ENCODE measurements around the gene TAGAP. TPM values are rescaled to one million over a fixed set of nuclear protein-coding genes. Genes with fewer than 3 reads are reported as not detected.
"Not testable (repeated sequence)": the region's sequence is repeated elsewhere in the genome, so short reads cannot be mapped to it uniquely, and the experiment has no call there.

Gene TAGAP
- total and polyA plus RNA-seq, 2 experiments from 2014 or later = not detected

DNA sequence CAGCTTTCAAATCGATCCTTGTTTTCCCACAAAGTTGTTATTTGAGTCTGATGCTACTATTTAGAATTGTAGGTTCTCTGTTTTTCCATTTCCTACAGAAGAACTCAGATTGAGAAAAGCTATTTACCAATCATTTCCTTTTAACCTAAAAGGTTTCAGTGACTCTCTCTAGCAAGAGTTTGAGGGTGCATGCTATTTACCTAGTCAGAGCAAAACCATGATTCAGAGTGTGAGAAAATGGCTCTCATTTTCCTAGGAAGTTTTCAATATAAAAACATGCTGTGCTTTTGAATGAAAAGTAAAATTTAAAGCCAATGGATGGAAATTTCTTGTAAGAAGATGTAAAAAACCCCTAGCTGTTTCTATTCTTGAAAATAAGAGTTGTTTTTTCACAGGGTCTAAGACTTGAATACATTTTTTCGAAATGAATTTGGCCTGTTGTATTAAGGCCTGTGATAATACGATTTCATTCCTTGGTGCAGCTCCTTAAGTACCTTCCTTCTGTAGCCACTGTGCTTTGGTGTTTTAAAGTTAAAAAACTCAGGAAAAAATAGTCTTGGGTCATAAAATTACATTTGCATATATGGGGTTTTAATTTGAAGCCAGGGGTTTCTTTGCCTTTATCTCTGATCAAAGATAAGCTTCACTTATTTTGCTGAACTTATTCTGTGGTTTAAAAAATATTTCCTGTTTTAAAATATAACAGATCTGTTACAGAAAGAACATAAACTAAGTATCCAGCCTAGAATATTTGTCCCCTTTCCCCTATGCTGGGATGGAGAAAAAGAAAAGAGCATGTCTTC is 26.8 kb downstream of the TAGAP start:
- in situ Hi-C loops (cut with MboI) = no loop called here
- Histone ChIP-seq H3K27me3 (replicated peaks; ENCODE audit: insufficient read depth) (no peaks in the 10 kb centered on the region), H3F3A (ENCODE audit: insufficient read depth) (no peaks in the 10 kb centered on the region), H3K36me3 (ENCODE audit: low read depth) (no peaks in the 10 kb centered on the region), H3K27ac (no peak overlapping the region), H3K9me3 (ENCODE audit: low read depth) (no peaks in the 10 kb centered on the region), H3K9ac (no peak overlapping the region), H4K20me1 (ENCODE audit: insufficient read depth) (no peaks in the 10 kb centered on the region), H3K4me3 (no peak overlapping the region), H3K9me2 (ENCODE audit: insufficient read depth) (no peaks in the 10 kb centered on the region), H3K4me2 (ENCODE audit: unreplicated experiment) (no peak overlapping the region), H3K79me2 (ENCODE audit: insufficient read depth) (no peaks in the 10 kb centered on the region), H2AFZ (no peak overlapping the region), H3K4me1 (ENCODE audit: insufficient read depth) (no peaks in the 10 kb centered on the region)
- WGBS, 2 experiments (ENCODE audit: low coverage in 1 of 2, low lambda C conversion rate in 2 of 2, missing lambda C conversion rate in 2 of 2) = 82 to 87% methylated on average over 3 of the region's 3 CpGs
- no peak for DNase-seq
- no peak for TF ChIP-seq EZH2 (IDR thresholded peaks at IDR 0.05; ENCODE audit: insufficient read depth, poor library complexity, severe bottlenecking)
- TF ChIP-seq EZH2phosphoT487 (IDR thresholded peaks at IDR 0.05; ENCODE audit: insufficient read depth, low read depth) = no peak

DNA sequence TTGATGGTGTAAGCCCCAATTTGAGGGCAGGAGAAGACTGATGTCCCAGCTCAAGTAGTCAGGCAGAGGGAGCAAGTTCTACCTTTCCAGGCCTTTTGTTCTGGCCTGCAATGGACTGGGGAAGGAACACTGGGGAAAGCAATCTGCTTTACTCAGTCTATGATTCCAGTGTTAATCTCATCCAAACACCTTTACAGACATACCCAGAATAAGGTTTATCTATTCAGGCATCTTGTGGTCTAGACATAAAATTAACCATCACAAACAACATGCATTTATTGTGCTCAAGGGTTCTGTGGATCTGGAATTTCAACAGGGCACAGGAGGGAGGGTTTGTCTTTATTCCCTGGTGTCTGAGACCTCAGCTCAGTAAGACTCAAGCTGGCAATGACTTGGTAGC is 30.4 kb downstream of the TAGAP start:
- DNase-seq = no peak
- in situ Hi-C loops (cut with MboI) = no loop called here

DNA sequence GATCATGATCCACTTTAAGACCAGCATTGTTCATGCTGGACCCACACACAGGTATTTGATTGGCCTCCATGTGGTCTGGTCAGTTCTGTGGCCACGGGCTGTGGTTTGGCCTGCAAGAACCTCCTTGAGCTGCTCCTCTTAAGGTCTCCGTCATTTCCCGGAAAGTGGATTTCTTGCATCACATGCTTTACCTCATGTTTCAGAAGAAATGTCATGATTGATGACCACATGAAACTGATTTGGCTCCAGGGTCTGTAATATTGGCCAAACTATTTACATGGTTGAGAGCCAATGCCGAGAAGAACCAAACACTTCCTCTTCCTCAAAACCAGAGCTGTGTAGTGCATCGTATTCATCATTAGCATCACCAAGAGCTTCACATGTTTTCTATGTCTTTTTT is 31.6 kb downstream of the TAGAP start:
- Histone ChIP-seq H3K36me3 (ENCODE audit: low read depth) (no peaks in the 10 kb centered on the region), H3K9ac (no peak overlapping the region), H3K9me2 (ENCODE audit: insufficient read depth) (no peaks in the 10 kb centered on the region), H4K20me1 (ENCODE audit: insufficient read depth) (no peaks in the 10 kb centered on the region), H3K27ac (no peak overlapping the region), H3K4me2 (ENCODE audit: unreplicated experiment) (no peak overlapping the region), H3K4me3 (no peak overlapping the region), H2AFZ (no peak overlapping the region), H3K4me1 (ENCODE audit: insufficient read depth) (no peaks in the 10 kb centered on the region), H3K79me2 (ENCODE audit: insufficient read depth) (no peaks in the 10 kb centered on the region), H3K27me3 (replicated peaks; ENCODE audit: insufficient read depth) (no peaks in the 10 kb centered on the region), H3F3A (ENCODE audit: insufficient read depth) (no peaks in the 10 kb centered on the region), H3K9me3 (ENCODE audit: low read depth) (no peaks in the 10 kb centered on the region)
- WGBS, 2 experiments (ENCODE audit: low coverage in 1 of 2, low lambda C conversion rate in 2 of 2, missing lambda C conversion rate in 2 of 2) = 56 to 57% methylated on average over 5 of the region's 5 CpGs
- in situ Hi-C loops (cut with MboI) = no loop called here
- TF ChIP-seq EZH2phosphoT487 (IDR thresholded peaks at IDR 0.05; ENCODE audit: insufficient read depth, low read depth) (no peak), EZH2 (IDR thresholded peaks at IDR 0.05; ENCODE audit: insufficient read depth, poor library complexity, severe bottlenecking) (no peak)
- no peak for DNase-seq

More for the DNA sequence above, 30.4 kb downstream of the TAGAP start:
- Histone ChIP-seq H3K9me2 (ENCODE audit: insufficient read depth) (no peaks in the 10 kb centered on the region), H3K9ac (no peak overlapping the region), H3F3A (ENCODE audit: insufficient read depth) (no peaks in the 10 kb centered on the region), H3K27me3 (replicated peaks; ENCODE audit: insufficient read depth) (no peaks in the 10 kb centered on the region), H3K4me3 (no peak overlapping the region), H3K27ac (no peak overlapping the region), H3K79me2 (ENCODE audit: insufficient read depth) (no peaks in the 10 kb centered on the region), H2AFZ (no peak overlapping the region), H3K4me2 (ENCODE audit: unreplicated experiment) (no peak overlapping the region), H3K36me3 (ENCODE audit: low read depth) (no peaks in the 10 kb centered on the region), H3K4me1 (ENCODE audit: insufficient read depth) (no peaks in the 10 kb centered on the region), H3K9me3 (ENCODE audit: low read depth) (no peaks in the 10 kb centered on the region), H4K20me1 (ENCODE audit: insufficient read depth) (no peaks in the 10 kb centered on the region)
- TF ChIP-seq EZH2phosphoT487 (IDR thresholded peaks at IDR 0.05; ENCODE audit: insufficient read depth, low read depth) (no peak), EZH2 (IDR thresholded peaks at IDR 0.05; ENCODE audit: insufficient read depth, poor library complexity, severe bottlenecking) (no peak)

DNA sequence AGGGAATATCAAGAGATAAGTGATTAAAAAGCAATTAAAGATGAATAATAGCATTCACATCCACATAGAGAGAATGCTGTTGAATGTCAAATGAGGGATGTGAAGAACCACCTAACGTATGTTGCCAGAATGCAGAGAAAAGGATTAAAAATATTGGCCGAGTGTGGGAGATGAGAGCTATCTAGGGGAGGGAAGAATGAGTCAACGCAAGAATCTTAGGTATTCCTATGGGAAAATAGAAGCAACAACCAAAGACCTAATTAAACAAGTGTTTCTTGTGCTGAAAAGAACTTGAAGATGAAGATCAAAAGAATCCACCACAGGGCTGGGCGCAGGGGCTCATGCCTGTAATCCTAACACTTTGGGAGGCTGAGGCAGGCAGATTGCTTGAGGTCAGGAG is 32.6 kb downstream of the TAGAP start:
- DNase-seq = peak; percentile 9
- H3K9me3 ChIP-seq (ENCODE audit: low read depth) = no peaks in the 10 kb centered on the region
- H4K20me1 ChIP-seq (ENCODE audit: insufficient read depth) = no peaks in the 10 kb centered on the region
- H3K4me3 ChIP-seq = no peak overlapping the region
- no peaks in the 10 kb centered on the region for H3K4me1 ChIP-seq (ENCODE audit: insufficient read depth)
- H3K4me2 ChIP-seq (ENCODE audit: unreplicated experiment) = no peak overlapping the region
- H3F3A ChIP-seq (ENCODE audit: insufficient read depth) = no peaks in the 10 kb centered on the region
- WGBS, 2 experiments (ENCODE audit: low coverage in 1 of 2, low lambda C conversion rate in 2 of 2, missing lambda C conversion rate in 2 of 2) = 84 to 96% methylated on average over 4 of the region's 4 CpGs
- TF ChIP-seq EZH2 (IDR thresholded peaks at IDR 0.05; ENCODE audit: insufficient read depth, poor library complexity, severe bottlenecking) (no peak), EZH2phosphoT487 (IDR thresholded peaks at IDR 0.05; ENCODE audit: insufficient read depth, low read depth) (no peak)
- H3K36me3 ChIP-seq (ENCODE audit: low read depth) = no peaks in the 10 kb centered on the region
- H2AFZ ChIP-seq = no peak overlapping the region
- no peaks in the 10 kb centered on the region for H3K9me2 ChIP-seq (ENCODE audit: insufficient read depth)
- H3K27ac ChIP-seq = no peak overlapping the region
- no peaks in the 10 kb centered on the region for H3K79me2 ChIP-seq (ENCODE audit: insufficient read depth)
- H3K9ac ChIP-seq = no peak overlapping the region
- in situ Hi-C loops (cut with MboI) = no loop called here
- no peaks in the 10 kb centered on the region for H3K27me3 ChIP-seq (replicated peaks; ENCODE audit: insufficient read depth)

DNA sequence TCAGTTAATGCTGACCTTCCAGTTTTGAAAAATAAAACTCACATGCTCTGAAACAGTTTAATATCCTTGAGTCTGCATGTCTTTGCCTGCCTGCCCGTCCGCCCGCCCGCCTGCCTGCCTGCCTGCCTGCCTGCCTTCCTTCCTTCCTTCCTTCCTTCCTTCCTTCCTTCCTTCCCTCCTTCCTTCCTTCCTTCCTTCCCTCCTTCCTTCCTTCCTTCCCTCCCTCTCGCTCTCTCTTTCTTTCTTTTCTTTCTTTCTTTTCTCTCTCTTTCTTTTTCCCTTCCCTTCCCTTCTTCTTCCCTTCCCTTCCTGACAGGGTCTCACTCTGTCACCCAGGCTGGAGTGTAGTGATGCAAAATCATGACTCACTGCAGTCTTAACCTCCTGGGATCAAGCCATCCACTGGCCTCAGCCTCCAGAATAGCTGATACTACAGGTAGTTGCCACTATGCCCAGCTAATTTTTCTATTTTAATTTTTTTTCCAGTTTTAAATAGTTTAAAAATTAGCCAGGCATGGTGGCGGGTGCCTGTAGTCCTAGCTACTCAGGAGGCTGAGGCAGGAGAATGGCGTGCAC is 34.7 kb downstream of the TAGAP start:
- H3F3A ChIP-seq (ENCODE audit: insufficient read depth); H3K79me2 ChIP-seq (ENCODE audit: insufficient read depth); H3K4me3 ChIP-seq; H4K20me1 ChIP-seq (ENCODE audit: insufficient read depth); H2AFZ ChIP-seq; H3K4me2 ChIP-seq (ENCODE audit: unreplicated experiment); H3K9me2 ChIP-seq (ENCODE audit: insufficient read depth); H3K36me3 ChIP-seq (ENCODE audit: low read depth); H3K4me1 ChIP-seq (ENCODE audit: insufficient read depth); H3K27ac ChIP-seq; H3K27me3 ChIP-seq (replicated peaks; ENCODE audit: insufficient read depth); H3K9me3 ChIP-seq (ENCODE audit: low read depth); H3K9ac ChIP-seq; in situ Hi-C loops (cut with MboI): not testable (repeated sequence)
- 79 to 83% methylated on average over 5 to 7 of the region's 7 CpGs for WGBS, 2 experiments (ENCODE audit: low coverage in 1 of 2, low lambda C conversion rate in 2 of 2, missing lambda C conversion rate in 2 of 2)
- DNase-seq = peak; percentile 31

Measured in GM23248 (cell line).